GM23338 (cell line): ENCODE data around the gene MLLT3. TPM values are rescaled to one million over a fixed set of nuclear protein-coding genes. Genes with fewer than 3 reads are reported as not detected.

Experiments used
- ATAC-seq: fragments of 200-7000 bp; cut with Tn5 transposase; 3 replicates; pipeline ENCODE4 v1.9.1; 2020
- DNase-seq: peaks from one replicate; pipeline ENCODE4 v3.0.0-alpha.2; 2015; ENCODE audit warnings: low spot score
- H2AFZ ChIP-seq: fragments of 200-600 bp; sonication (generic); 2 replicates; pipeline ENCODE4 v1.8.0; 2016; ENCODE audit warnings: antibody characterized with exemption, mild to moderate bottlenecking, moderate library complexity
- H3F3A ChIP-seq: fragments of 200-600 bp; sonication (generic); replicated peaks from 2 replicates; pipeline ENCODE4 v1.8.0; 2017; ENCODE audit warnings: antibody characterized with exemption, mixed run types, low read depth
- H3K27ac ChIP-seq: fragments of 200-600 bp; sonication (generic); 2 replicates; pipeline ENCODE4 v1.6.1; 2016; ENCODE audit warnings: low read depth
- H3K27me3 ChIP-seq: fragments of 200-600 bp; sonication (generic); 2 replicates; pipeline ENCODE4 v1.8.0; 2016; ENCODE audit warnings: mild to moderate bottlenecking, mixed run types, moderate library complexity; ENCODE audit not compliant: insufficient read depth
- H3K36me3 ChIP-seq: fragments of 200-600 bp; sonication (generic); 2 replicates; pipeline ENCODE4 v1.8.0; 2016; ENCODE audit warnings: mild to moderate bottlenecking; ENCODE audit not compliant: insufficient read depth
- H3K4me1 ChIP-seq: fragments of 200-600 bp; sonication (generic); 2 replicates; pipeline ENCODE4 v1.8.0; 2016; ENCODE audit warnings: mild to moderate bottlenecking, moderate library complexity; ENCODE audit not compliant: insufficient read depth
- H3K4me2 ChIP-seq: fragments of 200-600 bp; sonication (generic); 2 replicates; pipeline ENCODE4 v1.7.1; 2017; ENCODE audit warnings: mixed run types
- H3K4me3 ChIP-seq: fragments of 200-600 bp; sonication (generic); 2 replicates; pipeline ENCODE4 v1.6.1; 2016; ENCODE audit warnings: mixed run types
- H3K79me2 ChIP-seq: fragments of 200-600 bp; sonication (generic); replicated peaks from 2 replicates; pipeline ENCODE4 v1.8.0; 2017; ENCODE audit warnings: mild to moderate bottlenecking; ENCODE audit not compliant: insufficient read depth
- H3K9me2 ChIP-seq: fragments of 200-600 bp; sonication (generic); 2 replicates; pipeline ENCODE4 v1.8.0; 2017; ENCODE audit not compliant: insufficient read depth
- H4K20me1 ChIP-seq: fragments of 200-600 bp; sonication (generic); replicated peaks from 2 replicates; pipeline ENCODE4 v1.8.0; 2017; ENCODE audit warnings: mild to moderate bottlenecking; ENCODE audit not compliant: insufficient read depth
- H3K27ac Mint-ChIP-seq: 2 replicates; pipeline ENCODE4 v1.8.0; 2020; ENCODE audit warnings: inconsistent platforms, mild to moderate bottlenecking, moderate library complexity, mixed read lengths
- H3K27me3 Mint-ChIP-seq: 3 replicates; pipeline ENCODE4 v1.8.0; 2022; ENCODE audit warnings: low read depth, mild to moderate bottlenecking, moderate library complexity, mixed read lengths, inconsistent platforms; ENCODE audit not compliant: insufficient read depth, poor library complexity
- H3K36me3 Mint-ChIP-seq: 3 replicates; pipeline ENCODE4 v1.8.0; 2021; ENCODE audit warnings: low read depth, mild to moderate bottlenecking, inconsistent platforms, moderate library complexity, mixed read lengths
- H3K4me1 Mint-ChIP-seq: 3 replicates; pipeline ENCODE4 v1.8.0; 2020; ENCODE audit warnings: mild to moderate bottlenecking, inconsistent platforms, mixed read lengths
- H3K4me3 Mint-ChIP-seq: 3 replicates; pipeline ENCODE4 v1.8.0; 2021; ENCODE audit warnings: moderate library complexity, mild to moderate bottlenecking, inconsistent platforms, mixed read lengths
- H3K9me3 Mint-ChIP-seq: 3 replicates; pipeline ENCODE4 v1.8.0; 2020; ENCODE audit warnings: moderate library complexity, mild to moderate bottlenecking, inconsistent platforms, mixed read lengths
- CREB1 ChIP-seq: fragments of 250-450 bp; sonication (Bioruptor Pico); IDR thresholded peaks from 2 replicates; pipeline ENCODE4 v1.5.0; 2020; ENCODE audit warnings: low read depth, mild to moderate bottlenecking, moderate library complexity
- EZH2 ChIP-seq: fragments of 200-600 bp; sonication (generic); IDR thresholded peaks from one replicate; pipeline ENCODE4 v1.8.0; 2017; ENCODE audit warnings: antibody characterized with exemption, mild to moderate bottlenecking, low read depth; ENCODE audit not compliant: unreplicated experiment
- EZH2phosphoT487 ChIP-seq: fragments of 200-600 bp; sonication (generic); IDR thresholded peaks from one replicate; pipeline ENCODE4 v1.8.1; 2018; ENCODE audit warnings: antibody characterized with exemption; ENCODE audit not compliant: unreplicated experiment
- JUNB ChIP-seq: IDR thresholded peaks from one replicate; pipeline ENCODE4 v1.6.1; 2016; ENCODE audit warnings: antibody characterized with exemption; ENCODE audit not compliant: unreplicated experiment
- NANOG ChIP-seq: IDR thresholded peaks from 2 replicates; pipeline ENCODE4 v1.6.1; 2016; ENCODE audit warnings: antibody characterized with exemption, borderline replicate concordance
- POLR2AphosphoS5 ChIP-seq: IDR thresholded peaks from 2 replicates; pipeline ENCODE4 v1.6.1; 2016; ENCODE audit warnings: antibody characterized with exemption, low read depth
- STAT1 ChIP-seq: IDR thresholded peaks from one replicate; pipeline ENCODE4 v1.6.1; 2016; ENCODE audit warnings: antibody characterized with exemption; ENCODE audit not compliant: unreplicated experiment
- ZNF114 ChIP-seq: fragments of 250-450 bp; sonication (Bioruptor Pico); IDR thresholded peaks from 2 replicates; pipeline ENCODE4 v1.5.0; 2020; ENCODE audit warnings: mild to moderate bottlenecking, moderate library complexity
- ZNF331 ChIP-seq: fragments of 250-450 bp; sonication (Bioruptor Pico); IDR thresholded peaks from 2 replicates; pipeline ENCODE4 v1.5.0; 2020; ENCODE audit warnings: low read depth, mild to moderate bottlenecking, moderate library complexity
- polyA plus RNA-seq: library from polyadenylated mRNA; unstranded; fragments of >200 nt; fragmentation: Nextera tagmentation; extraction: Ambion mirVana; gene quantifications from 2 replicates; pipeline ENCODE4 v1.2.1, GENCODE V29; 2016
- total RNA-seq: library from RNA; depleted of rRNA; stranded (reverse); fragments of >200 nt; shearing (Covaris generic); gene quantifications from 2 replicates; pipeline ENCODE4 v1.2.3, GENCODE V29; 2014
- TF ChIP-seq, protein P1 (sequence below), 2 experiments: fragments of 200-600 bp in 1 of 2; sonication (generic) in 1 of 2; conservative IDR thresholded peaks; 2 replicates each; pipeline versions ENCODE4 v1.5.1 to v1.6.1; 2016 to 2017; ENCODE audit warnings: antibody characterized with exemption in 2 of 2, low read depth in 2 of 2, mild to moderate bottlenecking in 2 of 2, moderate library complexity in 1 of 2
- TF ChIP-seq, protein P2 (sequence below): IDR thresholded peaks from 2 replicates; pipeline ENCODE4 v1.6.1; 2016; ENCODE audit warnings: antibody characterized with exemption
- TF ChIP-seq, protein P3 (sequence below): IDR thresholded peaks from one replicate; pipeline ENCODE4 v1.6.1; 2018; ENCODE audit warnings: antibody characterized with exemption; ENCODE audit not compliant: unreplicated experiment
- TF ChIP-seq, protein P4 (sequence below): fragments of 250-450 bp; sonication (Bioruptor Pico); IDR thresholded peaks from 2 replicates; pipeline ENCODE4 v1.5.0; 2020; ENCODE audit warnings: mild to moderate bottlenecking, moderate library complexity

MLLT3 gene
- total and polyA plus RNA-seq, 2 experiments from 2014 or later = 7.5 to 9.5 TPM

DNA sequence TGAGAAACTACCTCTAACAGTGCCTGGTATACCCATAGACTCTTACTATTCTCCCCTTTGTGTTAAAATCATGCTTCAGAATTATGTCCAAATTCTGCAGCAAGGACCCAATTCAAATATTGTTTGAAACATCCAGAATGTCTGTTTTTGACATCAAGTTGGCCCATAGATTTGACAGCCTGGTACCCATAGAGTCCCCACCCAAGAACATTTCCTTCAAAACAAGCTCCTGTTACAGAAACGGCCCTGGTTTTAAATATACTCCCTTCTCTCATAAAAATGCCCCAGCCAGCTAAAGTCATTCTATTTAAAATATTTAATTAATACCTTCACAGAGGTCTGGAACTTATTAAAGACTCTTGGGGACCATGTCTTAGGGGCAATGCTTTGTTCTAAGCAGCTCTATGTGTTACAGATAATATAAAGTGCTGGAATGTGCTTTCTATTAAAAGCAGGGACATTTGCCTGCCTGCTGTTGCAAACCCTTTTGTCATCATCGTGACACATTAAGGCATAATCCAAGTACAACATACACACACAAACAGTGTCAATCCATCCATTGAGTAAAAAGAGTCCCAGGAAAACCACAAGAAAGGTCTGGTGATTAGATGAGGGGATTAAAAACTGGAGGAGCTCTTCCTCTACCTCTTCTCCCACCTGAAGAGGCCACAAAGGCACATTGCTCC lies 321.7 kb downstream of the MLLT3 start:
- Histone ChIP-seq H3K36me3 (no peaks in the 10 kb centered on the region), H3K27me3 (no peaks in the 10 kb centered on the region), H3K4me2 (no peak overlapping the region), H3K79me2 (no peaks in the 10 kb centered on the region), H4K20me1 (no peaks in the 10 kb centered on the region), H2AFZ (peak overlapping the region; percentile 34; the same call in 1 of the 2 replicates), H3K27ac (no peak overlapping the region), H3F3A (no peaks in the 10 kb centered on the region), H3K4me3 (no peak overlapping the region), H3K9me2 (no peaks in the 10 kb centered on the region), H3K4me1 (peaks cover 46% of the 10 kb centered on the region)
- Mint-ChIP-seq H3K27me3 (no peaks in the 10 kb centered on the region), H3K4me1 (peaks cover 40% of the 10 kb centered on the region), H3K9me3 (peaks cover 14% of the 10 kb centered on the region; the same call in 2 of the 3 replicates), H3K36me3 (peaks cover 24% of the 10 kb centered on the region), H3K27ac (peak overlapping the region; percentile 92), H3K4me3 (no peak overlapping the region)
- DNase-seq (no peak), ATAC-seq (no peak)
- TF ChIP-seq EZH2 (no peak), POLR2AphosphoS5 (no peak), ZNF331 (CRISPR knock-in tag) (no peak), EZH2phosphoT487 (no peak), ZNF114 (CRISPR knock-in tag) (no peak), CREB1 (CRISPR knock-in tag) (no peak), NANOG (no peak), JUNB (no peak), STAT1 (no peak)
- TF ChIP-seq, protein P1, sequence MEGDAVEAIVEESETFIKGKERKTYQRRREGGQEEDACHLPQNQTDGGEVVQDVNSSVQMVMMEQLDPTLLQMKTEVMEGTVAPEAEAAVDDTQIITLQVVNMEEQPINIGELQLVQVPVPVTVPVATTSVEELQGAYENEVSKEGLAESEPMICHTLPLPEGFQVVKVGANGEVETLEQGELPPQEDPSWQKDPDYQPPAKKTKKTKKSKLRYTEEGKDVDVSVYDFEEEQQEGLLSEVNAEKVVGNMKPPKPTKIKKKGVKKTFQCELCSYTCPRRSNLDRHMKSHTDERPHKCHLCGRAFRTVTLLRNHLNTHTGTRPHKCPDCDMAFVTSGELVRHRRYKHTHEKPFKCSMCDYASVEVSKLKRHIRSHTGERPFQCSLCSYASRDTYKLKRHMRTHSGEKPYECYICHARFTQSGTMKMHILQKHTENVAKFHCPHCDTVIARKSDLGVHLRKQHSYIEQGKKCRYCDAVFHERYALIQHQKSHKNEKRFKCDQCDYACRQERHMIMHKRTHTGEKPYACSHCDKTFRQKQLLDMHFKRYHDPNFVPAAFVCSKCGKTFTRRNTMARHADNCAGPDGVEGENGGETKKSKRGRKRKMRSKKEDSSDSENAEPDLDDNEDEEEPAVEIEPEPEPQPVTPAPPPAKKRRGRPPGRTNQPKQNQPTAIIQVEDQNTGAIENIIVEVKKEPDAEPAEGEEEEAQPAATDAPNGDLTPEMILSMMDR (conservative IDR thresholded peaks at IDR 0.05; ENCODE audit: low read depth in 2 of 2) = no peak
- TF ChIP-seq, protein P2, sequence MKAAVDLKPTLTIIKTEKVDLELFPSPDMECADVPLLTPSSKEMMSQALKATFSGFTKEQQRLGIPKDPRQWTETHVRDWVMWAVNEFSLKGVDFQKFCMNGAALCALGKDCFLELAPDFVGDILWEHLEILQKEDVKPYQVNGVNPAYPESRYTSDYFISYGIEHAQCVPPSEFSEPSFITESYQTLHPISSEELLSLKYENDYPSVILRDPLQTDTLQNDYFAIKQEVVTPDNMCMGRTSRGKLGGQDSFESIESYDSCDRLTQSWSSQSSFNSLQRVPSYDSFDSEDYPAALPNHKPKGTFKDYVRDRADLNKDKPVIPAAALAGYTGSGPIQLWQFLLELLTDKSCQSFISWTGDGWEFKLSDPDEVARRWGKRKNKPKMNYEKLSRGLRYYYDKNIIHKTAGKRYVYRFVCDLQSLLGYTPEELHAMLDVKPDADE = no peak
- TF ChIP-seq, protein P3, sequence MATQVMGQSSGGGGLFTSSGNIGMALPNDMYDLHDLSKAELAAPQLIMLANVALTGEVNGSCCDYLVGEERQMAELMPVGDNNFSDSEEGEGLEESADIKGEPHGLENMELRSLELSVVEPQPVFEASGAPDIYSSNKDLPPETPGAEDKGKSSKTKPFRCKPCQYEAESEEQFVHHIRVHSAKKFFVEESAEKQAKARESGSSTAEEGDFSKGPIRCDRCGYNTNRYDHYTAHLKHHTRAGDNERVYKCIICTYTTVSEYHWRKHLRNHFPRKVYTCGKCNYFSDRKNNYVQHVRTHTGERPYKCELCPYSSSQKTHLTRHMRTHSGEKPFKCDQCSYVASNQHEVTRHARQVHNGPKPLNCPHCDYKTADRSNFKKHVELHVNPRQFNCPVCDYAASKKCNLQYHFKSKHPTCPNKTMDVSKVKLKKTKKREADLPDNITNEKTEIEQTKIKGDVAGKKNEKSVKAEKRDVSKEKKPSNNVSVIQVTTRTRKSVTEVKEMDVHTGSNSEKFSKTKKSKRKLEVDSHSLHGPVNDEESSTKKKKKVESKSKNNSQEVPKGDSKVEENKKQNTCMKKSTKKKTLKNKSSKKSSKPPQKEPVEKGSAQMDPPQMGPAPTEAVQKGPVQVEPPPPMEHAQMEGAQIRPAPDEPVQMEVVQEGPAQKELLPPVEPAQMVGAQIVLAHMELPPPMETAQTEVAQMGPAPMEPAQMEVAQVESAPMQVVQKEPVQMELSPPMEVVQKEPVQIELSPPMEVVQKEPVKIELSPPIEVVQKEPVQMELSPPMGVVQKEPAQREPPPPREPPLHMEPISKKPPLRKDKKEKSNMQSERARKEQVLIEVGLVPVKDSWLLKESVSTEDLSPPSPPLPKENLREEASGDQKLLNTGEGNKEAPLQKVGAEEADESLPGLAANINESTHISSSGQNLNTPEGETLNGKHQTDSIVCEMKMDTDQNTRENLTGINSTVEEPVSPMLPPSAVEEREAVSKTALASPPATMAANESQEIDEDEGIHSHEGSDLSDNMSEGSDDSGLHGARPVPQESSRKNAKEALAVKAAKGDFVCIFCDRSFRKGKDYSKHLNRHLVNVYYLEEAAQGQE = no peak
- TF ChIP-seq, protein P4, sequence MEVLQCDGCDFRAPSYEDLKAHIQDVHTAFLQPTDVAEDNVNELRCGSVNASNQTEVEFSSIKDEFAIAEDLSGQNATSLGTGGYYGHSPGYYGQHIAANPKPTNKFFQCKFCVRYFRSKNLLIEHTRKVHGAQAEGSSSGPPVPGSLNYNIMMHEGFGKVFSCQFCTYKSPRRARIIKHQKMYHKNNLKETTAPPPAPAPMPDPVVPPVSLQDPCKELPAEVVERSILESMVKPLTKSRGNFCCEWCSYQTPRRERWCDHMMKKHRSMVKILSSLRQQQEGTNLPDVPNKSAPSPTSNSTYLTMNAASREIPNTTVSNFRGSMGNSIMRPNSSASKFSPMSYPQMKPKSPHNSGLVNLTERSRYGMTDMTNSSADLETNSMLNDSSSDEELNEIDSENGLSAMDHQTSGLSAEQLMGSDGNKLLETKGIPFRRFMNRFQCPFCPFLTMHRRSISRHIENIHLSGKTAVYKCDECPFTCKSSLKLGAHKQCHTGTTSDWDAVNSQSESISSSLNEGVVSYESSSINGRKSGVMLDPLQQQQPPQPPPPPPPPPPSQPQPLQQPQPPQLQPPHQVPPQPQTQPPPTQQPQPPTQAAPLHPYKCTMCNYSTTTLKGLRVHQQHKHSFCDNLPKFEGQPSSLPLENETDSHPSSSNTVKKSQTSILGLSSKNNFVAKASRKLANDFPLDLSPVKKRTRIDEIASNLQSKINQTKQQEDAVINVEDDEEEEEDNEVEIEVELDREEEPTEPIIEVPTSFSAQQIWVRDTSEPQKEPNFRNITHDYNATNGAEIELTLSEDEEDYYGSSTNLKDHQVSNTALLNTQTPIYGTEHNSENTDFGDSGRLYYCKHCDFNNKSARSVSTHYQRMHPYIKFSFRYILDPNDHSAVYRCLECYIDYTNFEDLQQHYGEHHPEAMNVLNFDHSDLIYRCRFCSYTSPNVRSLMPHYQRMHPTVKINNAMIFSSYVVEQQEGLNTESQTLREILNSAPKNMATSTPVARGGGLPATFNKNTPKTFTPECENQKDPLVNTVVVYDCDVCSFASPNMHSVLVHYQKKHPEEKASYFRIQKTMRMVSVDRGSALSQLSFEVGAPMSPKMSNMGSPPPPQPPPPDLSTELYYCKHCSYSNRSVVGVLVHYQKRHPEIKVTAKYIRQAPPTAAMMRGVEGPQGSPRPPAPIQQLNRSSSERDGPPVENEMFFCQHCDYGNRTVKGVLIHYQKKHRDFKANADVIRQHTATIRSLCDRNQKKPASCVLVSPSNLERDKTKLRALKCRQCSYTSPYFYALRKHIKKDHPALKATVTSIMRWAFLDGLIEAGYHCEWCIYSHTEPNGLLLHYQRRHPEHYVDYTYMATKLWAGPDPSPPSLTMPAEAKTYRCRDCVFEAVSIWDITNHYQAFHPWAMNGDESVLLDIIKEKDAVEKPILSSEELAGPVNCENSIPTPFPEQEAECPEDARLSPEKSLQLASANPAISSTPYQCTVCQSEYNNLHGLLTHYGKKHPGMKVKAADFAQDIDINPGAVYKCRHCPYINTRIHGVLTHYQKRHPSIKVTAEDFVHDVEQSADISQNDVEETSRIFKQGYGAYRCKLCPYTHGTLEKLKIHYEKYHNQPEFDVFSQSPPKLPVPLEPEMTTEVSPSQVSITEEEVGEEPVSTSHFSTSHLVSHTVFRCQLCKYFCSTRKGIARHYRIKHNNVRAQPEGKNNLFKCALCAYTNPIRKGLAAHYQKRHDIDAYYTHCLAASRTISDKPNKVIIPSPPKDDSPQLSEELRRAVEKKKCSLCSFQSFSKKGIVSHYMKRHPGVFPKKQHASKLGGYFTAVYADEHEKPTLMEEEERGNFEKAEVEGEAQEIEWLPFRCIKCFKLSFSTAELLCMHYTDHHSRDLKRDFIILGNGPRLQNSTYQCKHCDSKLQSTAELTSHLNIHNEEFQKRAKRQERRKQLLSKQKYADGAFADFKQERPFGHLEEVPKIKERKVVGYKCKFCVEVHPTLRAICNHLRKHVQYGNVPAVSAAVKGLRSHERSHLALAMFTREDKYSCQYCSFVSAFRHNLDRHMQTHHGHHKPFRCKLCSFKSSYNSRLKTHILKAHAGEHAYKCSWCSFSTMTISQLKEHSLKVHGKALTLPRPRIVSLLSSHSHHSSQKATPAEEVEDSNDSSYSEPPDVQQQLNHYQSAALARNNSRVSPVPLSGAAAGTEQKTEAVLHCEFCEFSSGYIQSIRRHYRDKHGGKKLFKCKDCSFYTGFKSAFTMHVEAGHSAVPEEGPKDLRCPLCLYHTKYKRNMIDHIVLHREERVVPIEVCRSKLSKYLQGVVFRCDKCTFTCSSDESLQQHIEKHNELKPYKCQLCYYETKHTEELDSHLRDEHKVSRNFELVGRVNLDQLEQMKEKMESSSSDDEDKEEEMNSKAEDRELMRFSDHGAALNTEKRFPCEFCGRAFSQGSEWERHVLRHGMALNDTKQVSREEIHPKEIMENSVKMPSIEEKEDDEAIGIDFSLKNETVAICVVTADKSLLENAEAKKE (CRISPR knock-in tag) = no peak
